Fibroblast of lung (primary cell): ENCODE measurements around the gene RHOT1.
"Not testable (repeated sequence)": the region's sequence is repeated elsewhere in the genome, so short reads cannot be mapped to it uniquely, and the experiment has no call there.

Source experiments
- CTCF ChIP-seq, 2 donors: IDR thresholded peaks in 1 of 2; conservative IDR thresholded peaks in 1 of 2; 1 replicate in 1 of 2; 2 replicates in 1 of 2; pipeline ENCODE4 v1.5.1; 2011 to 2012; ENCODE audit warnings: low read length in 2 of 2, control low read depth in 1 of 2, inconsistent platforms in 1 of 2, low read depth in 1 of 2, mild to moderate bottlenecking in 1 of 2
- EZH2 ChIP-seq: IDR thresholded peaks from 2 replicates; pipeline ENCODE4 v1.5.1; 2012; ENCODE audit warnings: low read length, control low read depth, mild to moderate bottlenecking; ENCODE audit errors: missing control alignments

GRCh38 chr17:32115546-32115945 is 26.8 kb upstream of the RHOT1 start:
- not testable (repeated sequence) for TF ChIP-seq EZH2; CTCF (conservative IDR thresholded peaks at IDR 0.05 in 1 of 2, IDR thresholded peaks at IDR 0.05 in 1 of 2; ENCODE audit: low read depth in 1 of 2, low read length in 2 of 2)
